GM18520 (cell line): ENCODE results near the gene NSD1.
"Not testable (repeated sequence)": the region's sequence is repeated elsewhere in the genome, so short reads cannot be mapped to it uniquely, and the experiment has no call there.

Experiments
- ATAC-seq: cut with Tn5 transposase; IDR thresholded peaks from one replicate; pipeline ENCODE4 v1.9.1; 2021; ENCODE audit not compliant: unreplicated experiment

NSD1 gene

DNA sequence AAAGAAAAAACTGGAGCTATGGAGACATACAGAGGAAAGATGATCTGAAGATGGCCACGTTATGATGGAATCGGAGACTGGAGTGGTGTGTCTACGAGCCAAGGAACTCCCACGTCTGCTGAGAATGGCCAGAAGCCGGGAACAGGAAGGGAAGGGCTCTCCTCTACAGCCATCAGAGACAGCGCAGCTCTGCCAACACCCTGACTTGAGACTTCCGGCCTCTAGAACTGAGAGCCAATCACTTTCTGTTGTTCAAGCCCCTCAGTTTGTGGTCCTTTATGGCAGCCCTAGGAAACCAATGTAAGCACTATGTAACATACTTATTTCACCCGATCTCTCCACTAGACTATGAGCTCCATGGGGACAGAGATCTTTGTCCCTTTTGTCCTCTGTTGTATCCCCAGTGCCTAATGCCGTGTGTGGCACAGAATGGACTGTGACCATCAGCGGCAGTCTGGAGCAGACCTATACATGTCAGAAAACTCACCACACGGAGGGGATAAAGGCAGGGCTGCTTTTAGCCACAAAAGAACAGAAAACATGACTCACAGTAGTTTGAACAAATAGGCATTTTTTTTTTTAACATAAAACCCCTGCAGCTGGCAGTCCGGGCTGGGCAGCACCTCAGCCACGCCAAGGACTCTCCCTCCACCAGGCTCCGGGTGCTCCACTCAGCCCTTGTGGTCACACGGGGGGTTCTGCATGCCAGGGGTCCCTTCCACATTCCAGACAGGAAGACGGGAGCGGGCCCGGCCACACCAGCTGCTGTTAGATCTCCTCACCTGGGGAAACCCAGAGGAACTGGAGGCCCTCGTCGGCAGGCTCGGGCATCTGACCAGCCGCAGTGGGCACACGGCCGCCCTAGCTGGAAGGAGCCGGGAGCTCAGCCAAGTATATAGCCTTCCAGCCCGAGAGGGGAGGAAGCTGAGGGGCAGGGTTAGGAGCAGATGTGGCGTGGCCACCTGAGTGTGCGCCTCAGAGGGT, 194.3 kb downstream of the NSD1 start:
- ATAC-seq: no peak

DNA sequence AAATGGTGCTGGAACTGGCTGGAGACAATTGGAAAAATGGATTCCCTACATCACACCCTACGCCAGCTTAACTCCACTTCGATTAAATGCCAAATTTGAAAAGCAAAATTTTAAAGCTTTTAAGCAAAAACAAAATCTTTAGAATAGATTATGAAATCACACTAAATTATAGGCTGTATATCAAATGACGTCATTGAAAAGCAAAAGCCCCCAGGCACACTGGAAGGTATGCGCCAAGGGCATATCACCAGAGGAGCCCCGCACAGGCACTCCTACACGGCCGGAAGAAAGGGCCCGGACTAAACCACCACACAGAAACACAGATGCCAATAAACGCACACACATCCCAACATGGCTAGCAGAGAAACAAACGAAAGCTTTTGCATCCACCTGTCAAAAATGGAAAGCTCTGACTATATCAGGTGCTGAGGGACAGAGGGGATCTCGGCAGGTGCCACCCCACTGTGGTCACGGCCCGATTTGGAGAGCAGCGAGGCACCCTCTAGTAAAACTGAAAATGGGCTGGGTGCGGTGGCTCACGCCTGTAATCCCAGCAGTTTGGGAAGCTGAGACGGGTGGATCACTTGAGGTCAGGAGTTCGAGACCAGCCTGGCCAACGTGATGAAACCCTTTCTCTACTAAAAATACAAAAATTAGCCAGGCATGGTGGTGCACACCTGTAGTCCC, 195.1 kb downstream of the NSD1 start:
- ATAC-seq: no peak

DNA sequence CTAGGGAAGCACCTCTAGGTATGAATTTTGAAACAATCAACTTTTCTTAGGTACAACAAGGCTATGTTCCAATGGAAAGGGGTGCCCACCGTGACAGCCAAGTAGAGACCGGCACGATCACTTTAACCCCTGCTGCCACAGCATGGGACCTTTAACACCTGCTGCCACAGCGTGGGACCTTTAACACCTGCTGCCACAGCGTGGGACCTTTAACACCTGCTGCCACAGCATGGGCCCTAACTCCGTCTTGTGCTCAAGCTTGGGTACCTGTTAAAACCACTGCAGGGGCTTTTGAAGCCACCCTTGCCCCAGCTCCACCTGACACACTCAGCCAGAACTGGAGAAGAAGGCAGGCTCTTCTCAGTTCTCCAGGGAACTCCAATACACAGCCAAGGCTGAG, 196.3 kb downstream of the NSD1 start:
- ATAC-seq: no peak

DNA sequence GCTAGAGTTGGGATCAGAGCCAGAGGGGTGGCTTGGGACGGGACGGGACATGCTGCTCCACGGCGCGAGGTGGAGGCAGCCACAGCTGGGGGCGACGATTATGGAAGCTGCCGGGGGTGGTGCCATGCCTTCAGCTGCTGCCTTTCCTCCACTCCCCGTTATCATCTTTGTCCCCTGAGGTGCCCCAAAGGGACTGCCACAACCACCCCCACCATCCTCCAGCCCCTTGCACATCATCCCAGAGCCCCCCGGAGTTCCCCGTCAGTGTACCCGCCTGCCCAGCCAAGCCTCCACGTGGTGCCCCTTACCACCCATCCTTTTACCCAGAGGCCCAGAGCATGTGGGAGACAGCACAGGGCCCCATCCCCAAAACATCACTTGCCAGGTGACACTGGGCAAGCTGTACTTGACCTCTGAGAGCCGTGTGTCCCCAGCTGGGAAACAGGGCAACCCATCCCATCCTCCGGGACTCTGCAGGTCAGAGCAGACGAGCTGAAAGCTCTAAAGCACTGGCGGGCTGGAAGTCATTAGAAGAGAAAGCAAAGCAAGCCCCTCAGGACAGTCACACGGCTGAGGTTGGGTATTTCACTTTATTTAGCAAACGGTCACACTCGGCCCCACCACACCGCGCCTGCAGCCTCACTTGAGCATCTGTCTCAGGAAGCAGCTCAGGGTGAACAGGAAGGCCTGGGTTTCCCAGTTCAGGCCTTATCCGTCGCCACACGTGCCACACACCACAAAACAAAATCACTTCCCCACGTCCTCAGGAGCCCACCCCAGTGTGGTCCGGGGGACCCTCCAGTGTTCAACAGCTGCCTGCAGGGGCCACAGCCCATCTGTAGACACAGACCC, 197.6 kb downstream of the NSD1 start:
- no peak for ATAC-seq

DNA sequence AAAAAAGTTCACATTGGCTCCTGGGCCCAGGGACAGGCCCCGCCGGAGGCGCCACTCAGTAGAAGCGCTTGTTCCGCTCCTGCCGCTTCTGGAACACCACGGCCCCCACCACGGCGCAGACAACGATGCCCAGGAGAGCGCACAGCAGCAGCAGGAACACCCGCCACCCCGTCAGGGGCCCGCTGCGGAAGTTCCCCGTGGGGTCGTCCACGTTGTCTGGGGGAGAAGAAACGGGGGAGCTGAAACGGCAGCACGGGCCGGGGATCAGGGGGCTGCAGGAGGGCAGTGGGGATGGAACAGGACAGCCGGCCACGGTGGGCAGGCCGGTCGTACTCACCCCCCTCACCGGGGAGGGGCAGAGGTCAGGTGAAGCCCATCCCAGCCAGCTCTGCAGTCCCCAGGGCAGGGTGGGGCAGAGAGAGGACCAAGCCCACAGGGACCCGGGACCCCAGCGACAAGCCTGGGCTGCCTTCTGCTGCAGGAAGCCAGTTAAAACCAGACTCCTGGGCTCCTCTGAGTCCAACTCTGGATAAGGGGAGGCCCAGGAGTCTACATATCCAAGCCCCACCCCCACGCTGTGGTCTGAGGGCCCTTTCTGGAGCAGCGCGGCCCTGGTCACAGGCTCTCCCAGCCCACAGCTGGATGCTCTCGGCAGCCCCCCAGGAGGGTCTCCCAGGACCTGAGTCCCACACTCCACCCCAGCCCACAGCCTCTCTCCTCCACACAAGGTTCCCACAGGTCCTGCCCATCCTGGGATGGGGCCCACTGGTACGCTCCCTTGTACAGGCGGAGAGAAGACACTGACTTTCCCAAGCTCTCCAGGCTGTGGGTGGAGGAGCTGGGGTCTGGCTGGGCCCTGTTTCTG, 198.7 kb downstream of the NSD1 start:
- ATAC-seq: no peak

DNA sequence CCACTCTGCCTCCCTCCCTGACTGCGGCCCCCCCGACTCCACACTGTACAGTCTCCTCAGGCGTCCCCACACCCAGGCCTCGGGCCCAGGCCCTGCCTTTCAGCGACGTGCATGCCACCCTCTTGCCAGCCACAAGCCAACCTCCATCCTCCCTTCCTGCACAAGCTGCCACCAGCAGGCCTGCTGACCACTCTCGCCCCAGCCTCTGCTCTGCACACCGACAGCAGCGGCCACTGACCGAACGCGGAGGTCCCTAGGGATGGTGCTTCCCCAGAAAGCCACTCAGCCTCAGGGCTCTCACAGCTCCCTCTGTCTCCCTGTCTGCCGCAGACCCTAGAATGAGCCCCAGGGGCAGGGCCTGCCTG, 199.3 kb downstream of the NSD1 start:
- no peak for ATAC-seq

DNA sequence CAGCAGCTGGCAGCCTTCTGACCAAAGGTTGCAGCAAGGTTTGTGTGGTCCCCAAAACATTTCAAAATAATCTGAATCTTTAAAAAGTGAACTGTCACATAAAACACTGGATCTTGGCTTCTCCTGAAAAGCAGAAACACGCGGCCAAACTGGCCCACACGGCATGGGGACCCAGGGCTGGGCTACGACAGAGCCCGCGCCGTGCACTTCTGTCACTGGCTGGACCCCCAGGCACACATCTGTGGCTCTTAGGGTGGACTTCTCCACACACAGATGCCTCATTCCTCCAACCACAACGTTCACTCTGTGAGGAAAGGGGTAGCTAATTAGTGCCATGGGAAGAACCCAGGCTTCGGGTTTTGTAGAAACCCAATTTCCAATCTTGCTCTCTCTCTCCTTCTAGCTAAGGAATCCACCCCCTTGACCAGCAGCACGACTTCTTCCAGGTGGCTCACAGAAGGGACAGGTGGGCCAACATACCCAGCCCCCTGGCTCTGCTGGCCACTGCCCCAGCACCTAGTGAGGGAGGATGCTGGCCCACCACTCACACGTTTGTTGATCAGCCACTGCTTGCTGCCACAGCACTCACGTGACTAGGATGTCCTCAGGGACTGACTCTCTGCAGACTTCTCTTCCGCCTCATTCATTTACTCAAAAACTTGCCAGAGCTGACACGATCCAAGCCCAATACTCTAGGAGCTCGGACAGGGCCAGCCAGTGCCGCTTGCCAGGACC, 200.0 kb downstream of the NSD1 start:
- ATAC-seq: no peak

DNA sequence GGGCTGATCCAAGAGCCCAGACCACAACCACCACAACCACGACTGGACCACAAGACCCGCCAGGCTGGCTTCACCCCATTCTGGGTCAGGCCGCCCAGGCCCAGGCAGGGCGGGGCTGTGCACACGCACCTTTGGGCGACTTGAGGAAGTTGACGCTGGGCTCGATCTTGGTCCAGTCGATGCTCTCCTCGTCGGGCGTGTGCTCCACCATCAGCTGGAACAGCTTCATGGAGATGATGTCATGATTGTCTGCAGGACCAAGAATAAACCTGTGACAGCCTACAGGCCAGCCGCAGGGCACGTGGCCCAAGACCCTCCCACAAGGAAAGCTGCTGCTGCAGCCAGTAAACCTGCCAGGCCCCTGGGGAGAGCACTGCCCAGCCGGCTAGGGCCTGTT, 200.6 kb downstream of the NSD1 start:
- no peak for ATAC-seq

DNA sequence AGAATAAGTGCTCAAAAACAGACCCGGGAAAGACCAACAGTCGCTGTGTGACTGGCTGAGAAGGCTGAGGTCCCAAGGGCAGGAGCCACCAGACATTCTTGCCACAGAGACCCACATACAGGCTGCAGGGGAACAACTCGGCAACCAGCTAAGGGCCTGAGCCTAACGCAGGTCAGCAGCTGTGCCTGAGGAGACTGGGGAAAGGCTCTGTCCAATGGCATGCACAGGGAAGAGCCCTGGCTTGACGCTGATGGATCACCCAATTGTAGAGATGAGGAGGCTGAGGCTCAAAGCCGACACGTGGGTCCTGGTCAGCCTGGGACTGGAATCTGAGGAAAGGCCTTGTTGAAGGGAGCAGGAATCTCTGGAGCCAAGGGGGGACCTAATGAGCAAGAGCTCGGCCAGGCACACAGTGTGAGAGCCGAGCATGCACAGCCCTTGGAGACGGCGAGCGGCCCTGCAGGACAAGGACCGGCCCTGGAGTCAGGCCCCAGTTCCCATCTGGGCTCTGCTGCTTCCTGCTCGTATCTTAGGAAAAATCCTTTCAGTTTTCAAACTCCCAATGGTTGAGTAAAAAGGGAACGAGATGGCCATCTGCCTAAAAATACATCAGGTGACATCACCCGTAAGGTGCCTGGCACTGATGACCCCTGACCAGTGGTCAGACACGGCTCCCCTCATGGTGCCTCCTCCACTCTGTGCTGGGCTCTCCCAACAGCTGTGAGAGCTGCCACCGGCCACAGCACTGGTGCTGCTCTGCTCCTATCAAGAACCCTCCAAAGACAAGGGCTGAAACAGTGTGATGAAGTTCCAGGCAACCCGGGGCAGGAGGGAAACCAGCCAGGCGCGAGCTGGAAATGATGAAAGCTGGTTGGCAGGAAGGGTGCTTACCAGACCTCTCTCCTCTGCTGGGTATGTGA, 201.5 kb downstream of the NSD1 start:
- no peak for ATAC-seq

DNA sequence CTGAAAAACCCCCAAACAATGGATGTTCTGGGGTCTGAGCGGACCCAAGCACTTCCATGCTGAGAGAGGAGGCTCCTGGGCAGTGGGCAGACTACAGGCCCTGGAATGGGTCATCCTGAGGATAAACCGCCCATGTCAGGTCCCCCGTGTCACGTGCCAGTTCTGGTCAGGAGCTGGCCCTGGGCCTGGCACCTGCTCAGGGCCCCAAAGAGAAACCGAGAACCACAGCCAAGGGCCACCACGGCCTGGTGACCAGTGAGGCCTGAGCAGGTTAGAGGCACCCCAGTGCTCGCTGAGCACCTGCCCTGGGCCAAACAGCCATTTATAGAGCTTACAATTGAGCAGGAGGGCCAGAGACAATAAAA, 202.1 kb downstream of the NSD1 start:
- no peak for ATAC-seq

DNA sequence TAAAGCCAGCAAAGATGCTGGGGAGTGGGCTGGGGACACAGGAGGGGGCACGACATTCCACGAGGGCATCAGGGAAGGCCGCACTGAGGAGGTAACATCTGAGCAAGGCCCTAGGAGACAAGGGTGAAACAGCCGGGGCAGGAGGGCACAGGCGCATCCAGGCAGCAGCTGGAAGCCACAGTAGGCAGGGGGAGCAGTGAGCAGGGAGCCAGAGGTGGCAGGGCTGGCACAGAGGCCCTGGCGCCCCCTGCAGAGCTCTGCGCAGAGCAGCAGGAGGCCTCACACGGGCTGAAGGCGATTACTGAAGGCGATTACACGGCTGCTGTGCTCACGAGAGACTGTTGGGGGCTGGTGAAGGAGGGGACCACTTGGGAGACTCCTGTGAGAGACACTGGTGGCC, 202.5 kb downstream of the NSD1 start:
- no peak for ATAC-seq

DNA sequence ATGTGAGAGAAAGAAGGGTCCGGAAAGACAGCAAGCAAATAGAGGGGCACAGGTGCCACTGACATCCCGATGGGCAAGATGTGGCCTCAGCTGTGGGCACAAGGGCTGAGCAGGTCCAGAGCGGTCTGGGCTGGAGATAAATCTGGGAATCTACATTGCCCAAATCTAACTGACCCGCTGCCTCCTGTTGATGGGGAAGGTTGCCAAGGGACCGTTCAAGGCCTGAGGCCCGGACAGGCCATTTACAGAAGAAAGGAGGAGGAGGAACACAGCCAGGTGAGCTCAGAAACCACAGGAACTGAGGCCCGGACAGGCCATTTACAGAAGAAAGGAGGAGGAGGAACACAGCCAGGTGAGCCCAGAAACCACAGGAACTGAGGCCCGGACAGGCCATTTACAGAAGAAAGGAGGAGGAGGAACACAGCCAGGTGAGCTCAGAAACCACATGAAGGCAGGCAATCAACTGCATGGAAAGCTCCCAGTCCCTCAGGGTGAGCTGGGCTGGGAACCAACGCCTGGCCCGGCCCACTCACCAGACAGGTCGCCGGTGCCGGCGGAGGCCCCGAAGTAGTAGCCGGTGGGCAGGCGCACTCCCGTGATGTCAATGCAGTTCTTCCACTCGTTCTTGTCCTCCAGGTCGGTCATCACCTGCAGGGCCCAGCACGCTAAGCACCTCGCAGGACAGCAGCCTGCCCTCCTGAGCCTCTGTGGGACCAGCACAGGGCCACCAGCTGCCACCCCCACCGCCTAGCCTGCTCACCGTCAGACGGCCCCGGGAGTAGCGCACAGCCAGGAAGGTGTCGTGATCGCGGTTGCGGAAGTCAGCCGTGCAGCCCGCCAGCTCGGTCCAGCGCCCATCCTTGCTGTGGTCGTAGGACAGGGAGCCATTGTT, 203.3 kb downstream of the NSD1 start:
- no peak for ATAC-seq

DNA sequence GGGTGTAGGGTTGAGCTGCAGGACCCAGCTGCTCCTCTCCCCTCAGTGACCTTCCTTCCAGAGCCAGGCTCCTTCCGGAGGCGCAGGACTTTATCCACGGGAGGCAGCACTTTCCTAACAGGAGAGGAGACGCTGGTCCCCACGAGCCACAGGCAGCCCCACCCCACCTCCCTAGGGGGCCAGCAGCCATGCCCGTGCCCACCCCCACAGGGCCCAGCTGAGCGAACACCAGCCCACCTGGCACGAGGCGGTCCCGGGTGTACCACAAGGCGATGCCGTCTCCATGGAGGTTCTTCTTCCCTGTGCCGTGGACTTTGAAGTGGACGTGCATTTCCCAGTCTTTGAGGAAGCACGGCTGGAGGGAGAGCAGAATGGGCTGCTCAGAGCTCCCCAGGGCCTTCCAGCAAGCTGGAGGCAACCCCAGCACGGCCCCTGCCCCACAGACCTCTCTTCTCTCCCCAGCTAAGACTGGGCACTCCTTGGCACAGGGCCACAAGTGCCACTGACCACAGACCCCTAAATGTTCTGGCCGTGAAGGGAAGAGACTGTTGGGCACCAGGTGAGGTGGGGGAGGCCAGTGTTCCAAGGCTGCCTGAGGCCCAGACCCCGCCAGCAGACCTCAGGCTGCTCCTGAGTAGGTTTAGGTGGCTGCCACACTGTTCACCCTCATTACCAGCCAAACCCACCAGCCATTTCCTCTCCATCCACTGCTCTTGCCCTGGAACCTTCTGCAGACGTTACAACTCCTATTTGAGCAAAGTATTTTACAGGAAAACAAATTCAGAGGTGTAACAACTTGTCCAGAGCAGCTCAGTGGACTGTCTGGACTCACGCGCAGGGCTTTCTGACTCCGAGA, 204.9 kb downstream of the NSD1 start:
- no peak for ATAC-seq

DNA sequence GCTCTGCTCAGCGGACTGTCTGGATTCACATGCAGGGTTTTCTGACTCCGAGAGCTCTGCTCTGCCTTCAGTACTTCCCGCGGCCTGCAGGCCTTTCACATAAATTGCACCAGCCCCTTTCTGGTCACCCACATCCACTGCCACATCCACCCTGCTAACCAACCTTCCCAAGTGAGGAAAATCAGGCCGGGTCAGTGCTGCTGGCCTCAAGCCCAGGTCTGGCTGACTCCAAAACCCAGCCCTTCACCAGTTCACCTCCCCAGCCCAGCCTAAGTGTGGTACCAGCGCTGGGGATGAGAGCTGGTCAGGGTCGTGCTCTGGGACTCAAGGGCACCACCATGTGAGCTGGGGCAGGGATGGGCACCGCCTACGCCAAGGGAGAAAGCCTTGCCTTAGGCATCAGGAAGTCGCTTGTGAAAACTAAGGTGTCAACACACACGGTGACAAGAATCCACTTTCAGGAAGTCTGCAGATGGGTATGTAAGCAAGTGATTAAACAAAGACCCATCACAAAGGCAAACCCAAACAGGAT, 205.6 kb downstream of the NSD1 start:
- no peak for ATAC-seq

DNA sequence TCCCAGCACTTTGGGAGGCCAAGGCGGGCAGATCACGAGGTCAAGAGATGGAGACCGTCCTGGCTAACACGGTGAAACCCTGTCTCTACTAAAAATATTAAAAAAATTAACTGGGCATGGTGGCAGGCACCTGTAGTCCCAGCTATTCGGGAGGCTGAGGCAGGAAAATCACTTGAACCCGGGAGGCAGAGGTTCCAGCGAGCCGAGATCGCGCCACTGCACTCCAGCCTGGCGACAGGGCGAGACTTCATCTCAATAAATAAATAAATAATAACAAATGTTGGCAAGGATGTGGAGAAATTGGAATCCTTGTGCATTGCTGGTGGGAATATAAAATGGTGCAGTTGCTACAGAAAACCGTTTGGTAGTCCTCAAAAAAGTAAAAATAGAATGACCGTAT, 209.4 kb downstream of the NSD1 start:
- ATAC-seq: not testable (repeated sequence)

DNA sequence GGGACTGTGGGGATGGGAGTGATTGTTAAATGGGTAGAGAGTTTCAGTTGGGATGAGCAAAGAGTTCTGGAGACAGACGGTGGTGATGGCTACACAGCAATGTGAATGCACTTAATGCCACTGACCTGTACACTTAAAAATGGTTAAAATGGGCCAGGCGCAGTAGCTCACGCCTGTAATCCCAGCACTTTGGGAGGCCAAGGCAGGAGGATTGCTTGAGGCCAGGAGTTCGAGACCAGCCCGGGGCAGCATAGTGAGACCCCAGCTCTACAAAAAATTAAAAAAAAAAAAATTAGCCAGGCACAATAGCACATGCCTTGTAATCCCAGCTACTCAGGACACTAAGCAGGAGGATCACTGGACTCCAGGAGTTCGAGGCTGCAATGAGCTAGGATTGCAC, 210.2 kb downstream of the NSD1 start:
- no peak for ATAC-seq

DNA sequence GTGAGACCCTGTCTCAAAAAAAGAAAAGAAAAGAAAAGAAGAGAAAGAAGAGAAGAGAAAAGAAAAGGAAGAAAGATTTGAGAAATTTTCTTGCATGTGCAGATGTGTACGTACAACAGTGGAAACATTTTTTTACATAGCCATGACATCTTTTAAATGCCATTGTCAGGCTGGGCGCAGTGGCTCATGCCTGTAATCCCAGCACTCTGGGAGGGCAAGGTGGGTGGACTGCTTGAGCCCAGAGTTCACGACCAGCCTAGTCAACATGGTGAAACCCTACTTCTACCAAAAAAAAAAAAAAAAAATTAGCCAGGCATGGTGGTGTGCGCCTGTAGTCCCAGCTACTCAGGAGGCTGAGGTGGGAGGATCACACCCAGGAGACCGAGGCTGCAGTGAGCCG, 211.3 kb downstream of the NSD1 start:
- ATAC-seq: no peak
